Epidermal melanocyte (primary cell): ENCODE data around the gene WDR12.
"Not testable (repeated sequence)": the region's sequence is repeated elsewhere in the genome, so short reads cannot be mapped to it uniquely, and the experiment has no call there.

Experiments used
- DNase-seq: peaks from one replicate; pipeline ENCODE4 v3.0.0; 2011; ENCODE audit warnings: low spot score; ENCODE audit not compliant: insufficient read length

WDR12 gene

GRCh38 chr2:202911512-202912341, at the start of gene WDR12, which contains the start of gene CARF:
Gene WDR12, minus strand, starts transcription at chr2:202911673. Its CDS starts 197 bp downstream, at chr2:202911476.
Gene CARF, plus strand, starts transcription at chr2:202912275. Its CDS starts 29,628 bp downstream, at chr2:202941903.
- peak; percentile 93 for DNase-seq

GRCh38 chr2:202960524-202960923, 49.1 kb upstream of the WDR12 start:
- no peak for DNase-seq

GRCh38 chr2:202950592-202950991, 39.1 kb upstream of the WDR12 start:
- DNase-seq = no peak

- not testable (repeated sequence) for DNase-seq
Observed at GRCh38 chr2:202949333-202949732, 37.9 kb upstream of the WDR12 start.

- no peak for DNase-seq
Observed at GRCh38 chr2:202945497-202945896, 34.0 kb upstream of the WDR12 start.

- DNase-seq = no peak
Observed at GRCh38 chr2:202944816-202945215, 33.3 kb upstream of the WDR12 start.

- no peak for DNase-seq
Observed at GRCh38 chr2:202944408-202944807, 32.9 kb upstream of the WDR12 start.

- no peak for DNase-seq
Observed at GRCh38 chr2:202941771-202942170, 30.3 kb upstream of the WDR12 start.

- no peak for DNase-seq
Observed at GRCh38 chr2:202938960-202939359, 27.5 kb upstream of the WDR12 start.

GRCh38 chr2:202934456-202934855, 23.0 kb upstream of the WDR12 start:
- DNase-seq = no peak

GRCh38 chr2:202933958-202934357, 22.5 kb upstream of the WDR12 start:
- no peak for DNase-seq

- DNase-seq = no peak
Observed at GRCh38 chr2:202933139-202933510, 21.7 kb upstream of the WDR12 start.

- no peak for DNase-seq
Observed at GRCh38 chr2:202932425-202933138, 21.1 kb upstream of the WDR12 start.

GRCh38 chr2:202918860-202919259, 7.4 kb upstream of the WDR12 start:
- no peak for DNase-seq

- DNase-seq = not testable (repeated sequence)
Observed at GRCh38 chr2:202912342-202913201, 1.1 kb upstream of the WDR12 start.

GRCh38 chr2:202911203-202911511, 316 bp downstream of the WDR12 start:
- DNase-seq = no peak

GRCh38 chr2:202910698-202911097, 775 bp downstream of the WDR12 start:
- DNase-seq = no peak

- DNase-seq = not testable (repeated sequence)
Observed at GRCh38 chr2:202910250-202910649, 1.2 kb downstream of the WDR12 start.

- no peak for DNase-seq
Observed at GRCh38 chr2:202909394-202910192, 1.9 kb downstream of the WDR12 start.

- DNase-seq = no peak
Observed at GRCh38 chr2:202908186-202908585, 3.3 kb downstream of the WDR12 start.

GRCh38 chr2:202905507-202905906, 6.0 kb downstream of the WDR12 start:
- DNase-seq = not testable (repeated sequence)
